Hepatocyte (in vitro differentiated cells): Measurements from ENCODE around the gene ABCC11. TPM values are rescaled to one million over a fixed set of nuclear protein-coding genes. Genes with fewer than 3 reads are reported as not detected.
A peak's percentile ranks its signal among the peaks of the same experiment; 100 is the strongest.

Experiments
- DNase-seq: peaks from one replicate; pipeline ENCODE4 v3.0.0-alpha.2; 2016; ENCODE audit warnings: low spot score
- H2AFZ ChIP-seq: fragments of 200-600 bp; sonication (generic); 2 replicates; pipeline ENCODE4 v1.6.0; 2016; ENCODE audit warnings: antibody characterized with exemption, mild to moderate bottlenecking
- H3K27ac ChIP-seq: fragments of 200-600 bp; sonication (generic); 2 replicates; pipeline ENCODE4 v1.5.1; 2016; ENCODE audit warnings: mild to moderate bottlenecking
- H3K27me3 ChIP-seq: fragments of 200-600 bp; sonication (generic); 2 replicates; pipeline ENCODE4 v1.6.1; 2016
- H3K36me3 ChIP-seq: fragments of 200-600 bp; sonication (generic); replicated peaks from 2 replicates; pipeline ENCODE4 v1.5.1; 2016; ENCODE audit warnings: low read depth; ENCODE audit not compliant: insufficient read depth
- H3K4me1 ChIP-seq: fragments of 200-600 bp; sonication (generic); 2 replicates; pipeline ENCODE4 v1.5.1; 2016; ENCODE audit warnings: mild to moderate bottlenecking, moderate library complexity; ENCODE audit not compliant: insufficient read depth
- H3K4me2 ChIP-seq: fragments of 200-600 bp; sonication (generic); 2 replicates; pipeline ENCODE4 v1.6.0; 2016
- H3K4me3 ChIP-seq: fragments of 200-600 bp; sonication (generic); 2 replicates; pipeline ENCODE4 v1.5.1; 2016; ENCODE audit warnings: mild to moderate bottlenecking
- H3K79me2 ChIP-seq: fragments of 200-600 bp; sonication (generic); 2 replicates; pipeline ENCODE4 v1.6.0; 2017; ENCODE audit warnings: mild to moderate bottlenecking
- H3K9me2 ChIP-seq: fragments of 200-600 bp; sonication (generic); replicated peaks from 2 replicates; pipeline ENCODE4 v1.6.0; 2017; ENCODE audit warnings: mild to moderate bottlenecking; ENCODE audit not compliant: insufficient read depth
- H3K9me3 ChIP-seq: fragments of 200-600 bp; sonication (generic); 2 replicates; pipeline ENCODE4 v1.5.1; 2016; ENCODE audit warnings: low read depth, mild to moderate bottlenecking
- H4K20me1 ChIP-seq: fragments of 200-600 bp; sonication (generic); 2 replicates; pipeline ENCODE4 v1.6.0; 2016; ENCODE audit warnings: mild to moderate bottlenecking; ENCODE audit not compliant: insufficient read depth, poor library complexity, severe bottlenecking
- EZH2 ChIP-seq: fragments of 200-600 bp; sonication (generic); IDR thresholded peaks from 2 replicates; pipeline ENCODE4 v1.6.1; 2016; ENCODE audit warnings: antibody characterized with exemption, mild to moderate bottlenecking, borderline replicate concordance
- EZH2phosphoT487 ChIP-seq: fragments of 200-600 bp; sonication (generic); IDR thresholded peaks from one replicate; pipeline ENCODE4 v1.6.1; 2018; ENCODE audit warnings: antibody characterized with exemption, mild to moderate bottlenecking, low read depth, moderate library complexity; ENCODE audit not compliant: unreplicated experiment, severe bottlenecking
- WGBS: methylation state at CpG from one replicate; pipeline ENCODE4 v1.1.6; 2016; ENCODE audit warnings: low lambda C conversion rate; ENCODE audit errors: missing lambda C conversion rate; 5-methylcytosine and 5-hydroxymethylcytosine counted together
- polyA plus RNA-seq: library from polyadenylated mRNA; unstranded; fragments of >200 nt; fragmentation: Nextera tagmentation; extraction: Ambion mirVana; gene quantifications from 2 replicates; pipeline ENCODE4 v1.2.1, GENCODE V29; 2016
- total RNA-seq: library from RNA; depleted of rRNA; stranded (reverse); fragments of >200 nt; gene quantifications from 2 replicates; pipeline ENCODE4 v1.2.3, GENCODE V29; 2014
- TF ChIP-seq, protein P1 (sequence below): fragments of 200-600 bp; sonication (generic); IDR thresholded peaks from 2 replicates; pipeline ENCODE4 v1.5.1; 2016; ENCODE audit warnings: antibody characterized with exemption, mild to moderate bottlenecking; ENCODE audit not compliant: poor library complexity

ABCC11 gene
- total and polyA plus RNA-seq, 2 experiments from 2014 or later: 0.50 to 2.0 TPM

- 85% methylated on average over 6 of the region's 6 CpGs for WGBS
- H3K4me3 ChIP-seq: no peak overlapping the region
- no peaks in the 10 kb centered on the region for H3K27me3 ChIP-seq
- H4K20me1 ChIP-seq: no peaks in the 10 kb centered on the region
- no peak for DNase-seq
- H2AFZ ChIP-seq: no peak overlapping the region
- no peaks in the 10 kb centered on the region for H3K9me2 ChIP-seq
- H3K9me3 ChIP-seq: no peaks in the 10 kb centered on the region
- H3K4me1 ChIP-seq: peaks cover 24% of the 10 kb centered on the region
- H3K4me2 ChIP-seq: no peak overlapping the region
- no peaks in the 10 kb centered on the region for H3K79me2 ChIP-seq
- no peaks in the 10 kb centered on the region for H3K36me3 ChIP-seq
- no peak overlapping the region for H3K27ac ChIP-seq
- TF ChIP-seq, protein P1, sequence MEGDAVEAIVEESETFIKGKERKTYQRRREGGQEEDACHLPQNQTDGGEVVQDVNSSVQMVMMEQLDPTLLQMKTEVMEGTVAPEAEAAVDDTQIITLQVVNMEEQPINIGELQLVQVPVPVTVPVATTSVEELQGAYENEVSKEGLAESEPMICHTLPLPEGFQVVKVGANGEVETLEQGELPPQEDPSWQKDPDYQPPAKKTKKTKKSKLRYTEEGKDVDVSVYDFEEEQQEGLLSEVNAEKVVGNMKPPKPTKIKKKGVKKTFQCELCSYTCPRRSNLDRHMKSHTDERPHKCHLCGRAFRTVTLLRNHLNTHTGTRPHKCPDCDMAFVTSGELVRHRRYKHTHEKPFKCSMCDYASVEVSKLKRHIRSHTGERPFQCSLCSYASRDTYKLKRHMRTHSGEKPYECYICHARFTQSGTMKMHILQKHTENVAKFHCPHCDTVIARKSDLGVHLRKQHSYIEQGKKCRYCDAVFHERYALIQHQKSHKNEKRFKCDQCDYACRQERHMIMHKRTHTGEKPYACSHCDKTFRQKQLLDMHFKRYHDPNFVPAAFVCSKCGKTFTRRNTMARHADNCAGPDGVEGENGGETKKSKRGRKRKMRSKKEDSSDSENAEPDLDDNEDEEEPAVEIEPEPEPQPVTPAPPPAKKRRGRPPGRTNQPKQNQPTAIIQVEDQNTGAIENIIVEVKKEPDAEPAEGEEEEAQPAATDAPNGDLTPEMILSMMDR: no peak
- TF ChIP-seq EZH2 (no peak), EZH2phosphoT487 (no peak)
Observed at GRCh38 chr16:48201515-48202201, 45.7 kb downstream of the ABCC11 start.

DNA sequence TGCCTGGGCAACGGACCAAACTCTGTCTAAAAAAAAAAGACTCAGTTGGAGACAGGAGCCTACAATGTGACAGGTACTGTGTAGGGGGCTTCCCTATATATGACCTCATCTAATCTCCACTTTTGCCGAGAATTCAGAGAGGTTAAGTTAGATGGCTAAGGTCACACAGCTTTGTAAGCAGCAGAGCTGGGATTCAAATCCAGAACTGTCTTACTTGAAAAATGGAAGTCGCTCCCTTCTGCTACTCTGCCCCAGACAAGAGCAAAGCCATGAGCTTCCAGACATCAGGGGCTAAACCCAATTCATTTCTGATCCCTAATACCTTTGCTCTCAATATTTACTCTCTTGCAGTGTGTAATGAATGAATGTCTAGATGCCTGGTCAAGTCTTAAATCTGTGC lies 50.0 kb downstream of the ABCC11 start:
- no peak for DNase-seq
- Histone ChIP-seq H3K36me3 (no peaks in the 10 kb centered on the region), H3K9me2 (no peaks in the 10 kb centered on the region), H3K27ac (no peak overlapping the region), H3K27me3 (no peaks in the 10 kb centered on the region), H4K20me1 (no peaks in the 10 kb centered on the region), H3K4me1 (no peaks in the 10 kb centered on the region), H3K9me3 (no peaks in the 10 kb centered on the region), H3K4me2 (no peak overlapping the region), H2AFZ (no peak overlapping the region), H3K4me3 (no peak overlapping the region), H3K79me2 (no peaks in the 10 kb centered on the region)
- WGBS: 93% methylated on average over 3 of the region's 3 CpGs
- TF ChIP-seq EZH2 (no peak), EZH2phosphoT487 (no peak)
- TF ChIP-seq, protein P1: no peak

DNA sequence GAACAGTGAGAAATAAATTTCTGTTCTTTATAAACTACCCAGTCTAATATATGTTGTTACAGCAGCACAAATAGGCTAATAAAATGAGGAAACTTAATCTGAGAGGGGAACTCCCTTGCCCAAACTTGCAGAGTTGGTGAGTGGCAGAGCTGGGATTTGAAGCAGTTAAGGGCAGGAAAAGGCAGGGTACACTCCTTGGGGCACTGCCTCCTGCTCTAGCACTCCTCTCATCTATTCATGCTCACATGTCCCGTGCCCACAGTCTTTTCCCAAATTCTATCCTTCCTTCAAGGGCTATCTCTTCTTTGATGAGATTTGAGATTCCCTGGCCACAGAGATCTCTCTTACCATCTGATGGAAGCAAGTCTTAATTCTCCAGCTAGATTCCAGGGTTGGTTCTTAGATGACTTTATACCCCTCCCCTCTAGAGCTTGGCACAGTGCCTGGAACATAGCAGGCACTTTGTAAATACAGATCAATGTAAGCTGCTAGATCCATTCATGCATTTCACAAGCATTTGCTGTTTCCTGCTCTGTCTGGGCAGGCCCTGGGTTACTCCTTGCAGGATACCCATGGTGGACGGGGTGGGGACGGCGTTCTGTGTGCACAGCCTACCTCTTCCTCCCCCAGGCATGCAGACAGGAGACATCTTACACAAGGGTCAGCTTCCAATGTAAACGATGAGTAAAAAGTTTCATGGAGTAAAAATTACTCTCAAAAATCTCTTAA lies 52.3 kb downstream of the ABCC11 start:
- Histone ChIP-seq H3K27me3 (no peaks in the 10 kb centered on the region), H4K20me1 (no peaks in the 10 kb centered on the region), H3K9me3 (no peaks in the 10 kb centered on the region), H3K79me2 (no peaks in the 10 kb centered on the region), H3K4me1 (no peaks in the 10 kb centered on the region), H3K4me3 (no peak overlapping the region), H3K9me2 (no peaks in the 10 kb centered on the region), H3K4me2 (no peak overlapping the region), H2AFZ (no peak overlapping the region), H3K36me3 (no peaks in the 10 kb centered on the region), H3K27ac (no peak overlapping the region)
- TF ChIP-seq, protein P1: no peak
- TF ChIP-seq EZH2phosphoT487 (no peak), EZH2 (no peak)
- 50% methylated on average over 5 of the region's 5 CpGs for WGBS
- DNase-seq: peak; percentile 50
